ENCODE results near the gene SCAPER. TPM values are rescaled to one million over a fixed set of nuclear protein-coding genes. Genes with fewer than 3 reads are reported as not detected.

The SCAPER gene
- total RNA-seq: 10 to 100 TPM in 1 of 2 donors, 1 to 10 TPM in 1; 6.0 to 18.0 TPM
- polyA plus RNA-seq: 10 to 100 TPM in 1 of 2 donors, 1 to 10 TPM in 1; 3.3 to 13.9 TPM

GRCh38 chr15:76905013-76905839 is at the start of gene SCAPER:
SCAPER (minus strand) TSS chr15:76905340; CDS start chr15:76883817, 21,523 bp downstream.
- WGBS: under 1% methylated on average over 78 of the region's 78 CpGs
- H3K9ac ChIP-seq (ENCODE audit: low read depth in 1 of 2, low read length in 2 of 2): peak within 1 kb of the TSS; percentile 82 to 85
- peak; percentile 84 for DNase-seq (ENCODE audit: low spot score)
- H3K36me3 ChIP-seq (ENCODE audit: control insufficient read depth in 4 of 4, insufficient read depth in 3 of 4, low read depth in 1 of 4, low read length in 3 of 4): no peaks in the 10 kb centered on the region
- peak in 1 of 2 donors; percentile 10 for TF ChIP-seq RAD21 (IDR thresholded peaks at IDR 0.05)
- peak; percentile 74 for TF ChIP-seq YY1 (IDR thresholded peaks at IDR 0.05)
- TF ChIP-seq HNF4G (IDR thresholded peaks at IDR 0.05): peak; percentile 17
- TF ChIP-seq JUND (IDR thresholded peaks at IDR 0.05): no peak
- TF ChIP-seq TAF1 (conservative IDR thresholded peaks at IDR 0.05): peak; percentile 36
- TF ChIP-seq HNF4A (conservative IDR thresholded peaks at IDR 0.05): peak in 1 of 2 donors; percentile 55
- no peak for TF ChIP-seq REST (IDR thresholded peaks at IDR 0.05)
- peak; percentile 71 for TF ChIP-seq SP1 (IDR thresholded peaks at IDR 0.05)
- TF ChIP-seq RXRA (IDR thresholded peaks at IDR 0.05): peak in 1 of 2 donors; percentile 7
- TF ChIP-seq MAX (IDR thresholded peaks at IDR 0.05): peak; percentile 91
- TF ChIP-seq NR2F2 (IDR thresholded peaks at IDR 0.05): no peak
- H3K27me3 ChIP-seq (ENCODE audit: control insufficient read depth in 4 of 4, insufficient read depth in 4 of 4, low read length in 3 of 4): no peaks in the 10 kb centered on the region
- H3K27ac ChIP-seq (ENCODE audit: low read depth in 1 of 2, low read length in 2 of 2): peak within 1 kb of the TSS; percentile 89 to 95
- peak within 1 kb of the TSS; percentile 57 to 88 (median 87) for H3K4me3 ChIP-seq (ENCODE audit: low read depth in 1 of 3, low read length in 3 of 3)
- H3K4me1 ChIP-seq (ENCODE audit: control insufficient read depth in 4 of 4, insufficient read depth in 4 of 4, low read length in 3 of 4): peaks cover 3 to 36% (median 22%) of the 10 kb centered on the region in 4 donors
- no peaks in the 10 kb centered on the region for H3K9me3 ChIP-seq (ENCODE audit: control insufficient read depth in 4 of 4, low read length in 3 of 4)

- Histone ChIP-seq H3K9me3 (ENCODE audit: control insufficient read depth in 4 of 4, low read length in 3 of 4) (no peaks in the 10 kb centered on the region), H3K4me1 (ENCODE audit: control insufficient read depth in 4 of 4, insufficient read depth in 4 of 4, low read length in 3 of 4) (no peaks in the 10 kb centered on the region), H3K36me3 (ENCODE audit: control insufficient read depth in 4 of 4, insufficient read depth in 3 of 4, low read depth in 1 of 4, low read length in 3 of 4) (peaks cover 0 to 8% (median 3%) of the 10 kb centered on the region in 4 donors), H3K9ac (ENCODE audit: low read depth in 1 of 2, low read length in 2 of 2) (no peak overlapping the region), H3K4me3 (ENCODE audit: low read depth in 1 of 3, low read length in 3 of 3) (no peak overlapping the region), H3K27me3 (ENCODE audit: control insufficient read depth in 4 of 4, insufficient read depth in 4 of 4, low read length in 3 of 4) (no peaks in the 10 kb centered on the region), H3K27ac (ENCODE audit: low read depth in 1 of 2, low read length in 2 of 2) (no peak overlapping the region)
- TF ChIP-seq TAF1 (conservative IDR thresholded peaks at IDR 0.05) (no peak), ZBTB33 (IDR thresholded peaks at IDR 0.05) (no peak), MAX (IDR thresholded peaks at IDR 0.05) (no peak), JUND (IDR thresholded peaks at IDR 0.05) (no peak), FOXA2 (IDR thresholded peaks at IDR 0.05) (no peak), RXRA (IDR thresholded peaks at IDR 0.05) (no peak)
- 81% methylated on average over 2 of the region's 2 CpGs for WGBS
- DNase-seq (ENCODE audit: low spot score): no peak
Observed at GRCh38 chr15:76954744-76955143, 49.6 kb upstream of the SCAPER start.
